A549 (cell line): Measurements from ENCODE around the gene NAGPA. TPM values are rescaled to one million over a fixed set of nuclear protein-coding genes. Genes with fewer than 3 reads are reported as not detected.
A peak's percentile ranks its signal among the peaks of the same experiment; 100 is the strongest.

Experiments used
- ATAC-seq, 2 experiments: fragments of 200-7000 bp in 1 of 2; fragments of >200 bp in 1 of 2; cut with Nextera tagmentation in 1 of 2; cut with Tn5 transposase in 1 of 2; 3 replicates each; pipeline versions ENCODE4 v1.8.0 to v1.9.1; 2018 to 2020; ENCODE audit warnings: mild to moderate bottlenecking in 1 of 2, moderate library complexity in 1 of 2
- CTCF ChIA-PET: fragments of 300-600 bp; sonication (Branson Sonifier 250); formaldehyde crosslinking; extraction: SDS; loops from one replicate; lab custom pipeline; 2021; ENCODE audit warnings: antibody characterized with exemption, inconsistent platforms; lab: Yijun Ruan, JAX
- POLR2A ChIA-PET: fragments of 350-600 bp; formaldehyde crosslinking; extraction: SDS; loops from one replicate; lab custom pipeline; 2021; ENCODE audit warnings: antibody characterized with exemption, inconsistent platforms; lab: Yijun Ruan, JAX
- DNase-seq, 2 experiments: peaks; one replicate each; pipeline versions ENCODE4 v3.0.0 to v3.0.0-alpha.2; 2011 to 2016; ENCODE audit warnings: low read depth in 1 of 2, low spot score in 1 of 2
- FAIRE-seq: peaks from 2 replicates; lab custom pipeline; 2011; peaks lifted over from hg19 to GRCh38; lab: Jason Lieb, UNC
- H3K27ac ChIP-seq, 2 experiments: fragments of >200 bp; sonication (Bioruptor Twin); formaldehyde crosslinking; 3 replicates each; pipeline ENCODE4 v1.5.1; 2016 to 2017
- H3K4me1 ChIP-seq: fragments of >200 bp; sonication (Bioruptor Twin); formaldehyde crosslinking; 3 replicates; pipeline ENCODE4 v1.6.1; 2016
- H3K4me2 ChIP-seq: fragments of >200 bp; sonication (Bioruptor Twin); formaldehyde crosslinking; 3 replicates; pipeline ENCODE4 v1.6.1; 2016
- H3K4me3 ChIP-seq: fragments of >200 bp; sonication (Bioruptor Twin); formaldehyde crosslinking; 3 replicates; pipeline ENCODE4 v1.5.1; 2016
- H3K9me3 ChIP-seq: fragments of >200 bp; sonication (Bioruptor Twin); formaldehyde crosslinking; 3 replicates; pipeline ENCODE4 v1.6.1; 2016
- BCL3 ChIP-seq: fragments of >200 bp; sonication (Bioruptor Twin); formaldehyde crosslinking; IDR thresholded peaks from 3 replicates; pipeline ENCODE4 v1.6.1; 2016
- BHLHE40 ChIP-seq: IDR thresholded peaks from 2 replicates; pipeline ENCODE4 v1.6.1; 2012; ENCODE audit warnings: low read depth, low read length, inconsistent platforms
- CBX2 ChIP-seq: fragments of 200-600 bp; sonication (generic); IDR thresholded peaks from 2 replicates; pipeline ENCODE4 v1.6.1; 2016; ENCODE audit warnings: low read depth, mild to moderate bottlenecking, borderline replicate concordance
- CBX8 ChIP-seq: fragments of 200-600 bp; sonication (generic); IDR thresholded peaks from 2 replicates; pipeline ENCODE4 v1.6.1; 2016
- CHD4 ChIP-seq: fragments of 200-600 bp; sonication (generic); IDR thresholded peaks from 2 replicates; pipeline ENCODE4 v1.6.1; 2016; ENCODE audit warnings: antibody characterized with exemption, mild to moderate bottlenecking, borderline replicate concordance
- EP300 ChIP-seq, 2 experiments: fragments of >200 bp; sonication (Bioruptor Twin); formaldehyde crosslinking; IDR thresholded peaks; 2 replicates in 1 of 2; 3 replicates in 1 of 2; pipeline ENCODE4 v1.6.1; 2016 to 2017
- FOSB ChIP-seq: fragments of 250-450 bp; sonication (Bioruptor Pico); IDR thresholded peaks from 2 replicates; pipeline ENCODE4 v1.5.0; 2020; ENCODE audit warnings: mild to moderate bottlenecking, moderate library complexity
- FOSL2 ChIP-seq, 2 experiments: fragments of 450-650 bp in 1 of 2; fragments of >200 bp in 1 of 2; sonication (Bioruptor Twin) in 1 of 2; formaldehyde crosslinking; IDR thresholded peaks; 2 replicates each; pipeline versions ENCODE4 v1.5.0 to v1.6.1; 2016 to 2020; ENCODE audit warnings: mild to moderate bottlenecking in 1 of 2, moderate library complexity in 1 of 2
- FOXS1 ChIP-seq: fragments of 250-450 bp; sonication (Bioruptor Pico); IDR thresholded peaks from 2 replicates; pipeline ENCODE4 v1.5.0; 2020; ENCODE audit warnings: mild to moderate bottlenecking, moderate library complexity
- HOXA7 ChIP-seq: fragments of 250-450 bp; sonication (Bioruptor Pico); IDR thresholded peaks from 2 replicates; pipeline ENCODE4 v1.5.0; 2020; ENCODE audit warnings: mild to moderate bottlenecking, moderate library complexity
- JUN ChIP-seq, 2 experiments: fragments of >200 bp; sonication (Bioruptor Twin); formaldehyde crosslinking; IDR thresholded peaks; 2 replicates in 1 of 2; 3 replicates in 1 of 2; pipeline ENCODE4 v1.6.1; 2016 to 2017
- JUNB ChIP-seq: fragments of >200 bp; sonication (Bioruptor Twin); formaldehyde crosslinking; IDR thresholded peaks from 2 replicates; pipeline ENCODE4 v1.6.1; 2016
- MAFK ChIP-seq: fragments of 450-650 bp; IDR thresholded peaks from 2 replicates; pipeline ENCODE4 v1.6.1; 2014; ENCODE audit not compliant: partially characterized antibody
- RCOR1 ChIP-seq: fragments of 150-350 bp; IDR thresholded peaks from 2 replicates; pipeline ENCODE4 v1.6.1; 2014; ENCODE audit warnings: antibody characterized with exemption, low read length, low read depth
- SREBF2 ChIP-seq: fragments of 450-650 bp; IDR thresholded peaks from 2 replicates; pipeline ENCODE4 v1.6.1; 2014; ENCODE audit warnings: mild to moderate bottlenecking, moderate library complexity
- ZNF302 ChIP-seq: fragments of 250-450 bp; sonication (Bioruptor Pico); IDR thresholded peaks from 2 replicates; pipeline ENCODE4 v1.9.0; 2021; ENCODE audit warnings: inconsistent platforms, mild to moderate bottlenecking, moderate library complexity
- ZSCAN20 ChIP-seq: fragments of 250-450 bp; sonication (Bioruptor Pico); IDR thresholded peaks from 2 replicates; pipeline ENCODE4 v1.8.0; 2022; ENCODE audit warnings: mild to moderate bottlenecking, moderate library complexity
- WGBS: methylation state at CpG from one replicate; pipeline ENCODE4 v1.1.6; 2017; ENCODE audit errors: missing lambda C conversion rate; 5-methylcytosine and 5-hydroxymethylcytosine counted together
- polyA plus RNA-seq, 4 experiments: library from polyadenylated mRNA; depleted of rRNA in 3 of 4; stranded (reverse); fragments of >200 nt; fragmentation: RNase III in 1 of 4; extraction: RNeasy Plus Mini Kit Qiagen cat#74134 plus additional on column Dnase treatment in 1 of 4; gene quantifications; 2 replicates in 3 of 4; 3 replicates in 1 of 4; pipeline ENCODE4 v1.2.3, GENCODE V29; 2011 to 2017
- TF ChIP-seq, protein P1 (sequence below): fragments of 200-600 bp; sonication (generic); IDR thresholded peaks from 2 replicates; pipeline ENCODE4 v1.6.1; 2016; ENCODE audit warnings: antibody characterized with exemption, mild to moderate bottlenecking, moderate library complexity
- TF ChIP-seq, protein P2 (sequence below): IDR thresholded peaks from 2 replicates; pipeline ENCODE4 v1.6.1; 2012
- TF ChIP-seq, protein P3 (sequence below): fragments of >200 bp; sonication (Bioruptor Twin); formaldehyde crosslinking; IDR thresholded peaks from 2 replicates; pipeline ENCODE4 v1.6.1; 2016

The NAGPA gene
- polyA plus RNA-seq, 2 of the 4 experiments (the other 2 are of a cell fraction) = 6.5 to 17.3 TPM

- H3K4me1 ChIP-seq = peaks cover 3% of the 10 kb centered on the region; the same call in 1 of the 3 replicates
- TF ChIP-seq MAFK = no peak
- no peak for TF ChIP-seq FOSL2 (IDR thresholded peaks at IDR 0.05)
- peak; percentile 36; the same call in 1 of the 2 replicates for TF ChIP-seq FOSL2 (CRISPR knock-in tag; IDR thresholded peaks at IDR 0.05)
- no peaks in the 10 kb centered on the region for H3K9me3 ChIP-seq
- 25% methylated on average over 12 of the region's 12 CpGs for WGBS
- no peak overlapping the region for H3K4me3 ChIP-seq
- peak overlapping the region; percentile 21; the same call in 1 of the 3 replicates for H3K4me2 ChIP-seq
- ATAC-seq (peak; percentile 72 to 78), DNase-seq (no peak), FAIRE-seq (no peak)
- H3K27ac ChIP-seq = no peak overlapping the region
- ChIA-PET CTCF (interaction anchor here (0.9 to 1.3 kb wide), 2 partner anchors 17 to 23 kb away, joined by 3 to 4 read pairs; no protein-coding TSS in a partner anchor), POLR2A (no interaction called here)
Observed at GRCh38 chr16:5041600-5042133, 7.9 kb upstream of the NAGPA start.

DNA sequence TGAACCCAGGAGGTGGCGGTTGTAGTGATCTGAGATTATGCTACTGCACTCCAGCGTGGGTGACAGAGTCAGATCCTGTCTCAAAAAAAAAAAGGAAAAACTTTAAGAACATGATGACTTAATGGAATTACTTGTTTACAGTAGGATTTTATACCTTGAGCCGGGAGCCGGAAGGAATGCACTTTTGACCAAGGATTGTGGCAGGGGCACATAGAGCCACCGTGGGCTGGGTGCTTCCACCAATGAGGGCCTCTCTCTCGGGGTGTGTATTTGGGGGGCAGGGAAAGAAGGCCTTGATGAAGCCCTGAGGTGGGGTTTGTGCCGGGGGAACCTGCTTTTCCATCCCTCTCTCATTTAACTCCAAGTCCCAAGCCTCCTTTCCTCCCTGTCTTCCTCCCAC, 6.7 kb upstream of the NAGPA start:
- H3K4me2 ChIP-seq = no peak overlapping the region
- DNase-seq (no peak), ATAC-seq (no peak), FAIRE-seq (no peak)
- ChIA-PET POLR2A (no interaction called here), CTCF (interaction anchor here (0.5 to 1.6 kb wide), 3 partner anchors 14 to 491 kb away, joined by 3 to 4 read pairs (median 3); no protein-coding TSS in a partner anchor)
- TF ChIP-seq, protein P1, sequence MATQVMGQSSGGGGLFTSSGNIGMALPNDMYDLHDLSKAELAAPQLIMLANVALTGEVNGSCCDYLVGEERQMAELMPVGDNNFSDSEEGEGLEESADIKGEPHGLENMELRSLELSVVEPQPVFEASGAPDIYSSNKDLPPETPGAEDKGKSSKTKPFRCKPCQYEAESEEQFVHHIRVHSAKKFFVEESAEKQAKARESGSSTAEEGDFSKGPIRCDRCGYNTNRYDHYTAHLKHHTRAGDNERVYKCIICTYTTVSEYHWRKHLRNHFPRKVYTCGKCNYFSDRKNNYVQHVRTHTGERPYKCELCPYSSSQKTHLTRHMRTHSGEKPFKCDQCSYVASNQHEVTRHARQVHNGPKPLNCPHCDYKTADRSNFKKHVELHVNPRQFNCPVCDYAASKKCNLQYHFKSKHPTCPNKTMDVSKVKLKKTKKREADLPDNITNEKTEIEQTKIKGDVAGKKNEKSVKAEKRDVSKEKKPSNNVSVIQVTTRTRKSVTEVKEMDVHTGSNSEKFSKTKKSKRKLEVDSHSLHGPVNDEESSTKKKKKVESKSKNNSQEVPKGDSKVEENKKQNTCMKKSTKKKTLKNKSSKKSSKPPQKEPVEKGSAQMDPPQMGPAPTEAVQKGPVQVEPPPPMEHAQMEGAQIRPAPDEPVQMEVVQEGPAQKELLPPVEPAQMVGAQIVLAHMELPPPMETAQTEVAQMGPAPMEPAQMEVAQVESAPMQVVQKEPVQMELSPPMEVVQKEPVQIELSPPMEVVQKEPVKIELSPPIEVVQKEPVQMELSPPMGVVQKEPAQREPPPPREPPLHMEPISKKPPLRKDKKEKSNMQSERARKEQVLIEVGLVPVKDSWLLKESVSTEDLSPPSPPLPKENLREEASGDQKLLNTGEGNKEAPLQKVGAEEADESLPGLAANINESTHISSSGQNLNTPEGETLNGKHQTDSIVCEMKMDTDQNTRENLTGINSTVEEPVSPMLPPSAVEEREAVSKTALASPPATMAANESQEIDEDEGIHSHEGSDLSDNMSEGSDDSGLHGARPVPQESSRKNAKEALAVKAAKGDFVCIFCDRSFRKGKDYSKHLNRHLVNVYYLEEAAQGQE = no peak
- TF ChIP-seq BHLHE40 = no peak
- no peak for TF ChIP-seq RCOR1
- TF ChIP-seq EP300 (IDR thresholded peaks at IDR 0.05) = no peak
- TF ChIP-seq ZSCAN20 (CRISPR knock-in tag) = no peak
- no peak for TF ChIP-seq FOSB (CRISPR knock-in tag)
- TF ChIP-seq HOXA7 (CRISPR knock-in tag) = no peak
- TF ChIP-seq JUNB = no peak
- TF ChIP-seq CBX2 = no peak
- TF ChIP-seq JUN (IDR thresholded peaks at IDR 0.05) = no peak
- no peak for TF ChIP-seq ZNF302 (CRISPR knock-in tag)
- TF ChIP-seq BCL3 = no peak
- no peak for TF ChIP-seq FOXS1 (CRISPR knock-in tag)
- TF ChIP-seq, protein P2, sequence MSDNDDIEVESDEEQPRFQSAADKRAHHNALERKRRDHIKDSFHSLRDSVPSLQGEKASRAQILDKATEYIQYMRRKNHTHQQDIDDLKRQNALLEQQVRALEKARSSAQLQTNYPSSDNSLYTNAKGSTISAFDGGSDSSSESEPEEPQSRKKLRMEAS = no peak
- TF ChIP-seq, protein P3, sequence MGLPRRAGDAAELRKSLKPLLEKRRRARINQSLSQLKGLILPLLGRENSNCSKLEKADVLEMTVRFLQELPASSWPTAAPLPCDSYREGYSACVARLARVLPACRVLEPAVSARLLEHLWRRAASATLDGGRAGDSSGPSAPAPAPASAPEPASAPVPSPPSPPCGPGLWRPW = no peak
- TF ChIP-seq CHD4 = no peak
- TF ChIP-seq CBX8 = no peak
- no peak for TF ChIP-seq SREBF2
- no peak overlapping the region for H3K4me3 ChIP-seq
- no peak overlapping the region for H3K27ac ChIP-seq
- peaks cover 3% of the 10 kb centered on the region; the same call in 1 of the 3 replicates for H3K4me1 ChIP-seq
- WGBS = 30% methylated on average over 7 of the region's 7 CpGs
- no peaks in the 10 kb centered on the region for H3K9me3 ChIP-seq
